Measurements from ENCODE around the gene AJM1.
"Not testable (repeated sequence)": the region's sequence is repeated elsewhere in the genome, so short reads cannot be mapped to it uniquely, and the experiment has no call there.

Gene AJM1

DNA sequence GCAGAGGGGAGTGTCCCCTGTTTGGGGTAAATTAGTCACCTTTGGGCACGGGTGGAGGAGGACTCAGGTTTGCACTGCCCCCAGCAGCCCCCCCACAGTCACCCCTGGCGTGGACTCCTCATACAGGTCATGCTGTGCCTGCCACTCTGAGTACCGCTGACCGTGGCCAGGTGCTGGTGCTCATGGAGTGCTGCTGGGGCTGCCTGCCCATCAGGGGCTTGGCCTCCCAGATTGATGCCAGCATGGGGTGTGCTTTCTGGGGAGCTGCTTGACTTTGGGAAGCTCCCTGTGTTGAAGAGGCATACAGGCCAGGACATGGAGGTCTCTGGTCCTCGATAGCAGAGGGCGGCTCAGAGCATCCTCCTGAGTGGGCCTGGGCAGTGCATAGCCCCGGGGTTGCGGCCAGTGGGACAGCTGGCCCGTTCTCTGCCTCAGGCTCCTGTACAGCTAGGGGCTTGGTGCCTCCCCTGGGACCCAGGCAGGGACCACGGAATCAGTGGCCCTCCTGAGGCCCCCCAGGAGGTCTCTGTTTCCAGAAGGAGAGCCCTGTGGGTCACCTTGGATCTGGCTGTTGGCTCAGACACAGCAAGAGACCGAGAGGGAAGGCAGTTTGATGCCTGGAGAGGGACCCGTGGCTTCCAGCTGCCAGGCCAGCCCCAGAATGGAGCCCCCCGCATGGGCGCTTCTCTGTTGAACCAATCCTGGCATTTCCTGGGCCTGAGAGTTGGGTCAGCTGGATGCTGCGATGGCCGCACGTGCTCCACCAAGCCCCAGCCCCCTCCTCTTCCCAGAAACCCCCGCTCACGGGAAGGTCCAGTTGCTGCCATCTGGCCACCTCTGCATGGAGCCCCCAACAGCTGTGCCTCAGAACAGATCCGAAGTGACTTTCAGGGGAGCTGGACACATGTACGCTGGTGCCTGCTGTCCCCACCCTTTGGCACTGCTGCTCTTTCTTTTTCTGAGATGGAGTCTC, 6.1 kb upstream of the AJM1 start:
- DNase-seq (ENCODE audit: insufficient read length, low spot score): no peak
- TF ChIP-seq, protein P1, sequence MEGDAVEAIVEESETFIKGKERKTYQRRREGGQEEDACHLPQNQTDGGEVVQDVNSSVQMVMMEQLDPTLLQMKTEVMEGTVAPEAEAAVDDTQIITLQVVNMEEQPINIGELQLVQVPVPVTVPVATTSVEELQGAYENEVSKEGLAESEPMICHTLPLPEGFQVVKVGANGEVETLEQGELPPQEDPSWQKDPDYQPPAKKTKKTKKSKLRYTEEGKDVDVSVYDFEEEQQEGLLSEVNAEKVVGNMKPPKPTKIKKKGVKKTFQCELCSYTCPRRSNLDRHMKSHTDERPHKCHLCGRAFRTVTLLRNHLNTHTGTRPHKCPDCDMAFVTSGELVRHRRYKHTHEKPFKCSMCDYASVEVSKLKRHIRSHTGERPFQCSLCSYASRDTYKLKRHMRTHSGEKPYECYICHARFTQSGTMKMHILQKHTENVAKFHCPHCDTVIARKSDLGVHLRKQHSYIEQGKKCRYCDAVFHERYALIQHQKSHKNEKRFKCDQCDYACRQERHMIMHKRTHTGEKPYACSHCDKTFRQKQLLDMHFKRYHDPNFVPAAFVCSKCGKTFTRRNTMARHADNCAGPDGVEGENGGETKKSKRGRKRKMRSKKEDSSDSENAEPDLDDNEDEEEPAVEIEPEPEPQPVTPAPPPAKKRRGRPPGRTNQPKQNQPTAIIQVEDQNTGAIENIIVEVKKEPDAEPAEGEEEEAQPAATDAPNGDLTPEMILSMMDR (IDR thresholded peaks at IDR 0.05; ENCODE audit: insufficient read depth, missing control alignments): no peak
- no peak for FAIRE-seq

DNA sequence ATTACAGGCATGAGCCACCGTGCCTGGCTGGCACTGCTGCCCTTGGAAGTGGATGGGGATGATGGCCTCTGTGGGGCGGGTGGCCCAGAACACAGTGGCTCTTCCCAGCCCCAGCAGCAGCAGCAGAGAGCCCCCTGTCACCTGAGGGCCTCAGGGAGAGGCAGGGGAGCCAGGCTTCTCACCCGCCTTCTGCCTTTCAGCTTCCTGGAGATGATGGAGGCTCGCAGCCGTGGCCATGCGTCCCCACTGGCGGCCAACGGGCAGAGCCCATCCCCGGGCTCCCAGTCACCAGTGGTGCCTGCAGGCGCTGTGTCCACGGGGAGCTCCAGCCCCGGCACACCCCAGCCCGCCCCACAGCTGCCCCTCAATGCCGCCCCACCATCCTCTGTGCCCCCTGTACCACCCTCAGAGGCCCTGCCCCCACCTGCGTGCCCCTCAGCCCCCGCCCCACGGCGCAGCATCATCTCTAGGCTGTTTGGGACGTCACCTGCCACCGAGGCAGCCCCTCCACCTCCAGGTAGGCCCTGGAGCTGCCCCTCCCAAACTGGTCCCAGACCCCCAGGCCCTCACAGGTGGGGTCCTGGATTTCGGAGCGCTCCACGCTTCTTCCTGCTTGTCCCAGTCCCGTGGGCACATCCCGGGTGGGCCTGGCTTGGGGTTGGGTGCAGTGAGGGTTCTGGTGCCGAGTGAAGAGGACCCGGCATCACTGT, 5.0 kb upstream of the AJM1 start:
- DNase-seq (ENCODE audit: insufficient read length, low spot score): no peak
- FAIRE-seq: no peak
- TF ChIP-seq, protein P1 (IDR thresholded peaks at IDR 0.05; ENCODE audit: insufficient read depth, missing control alignments): no peak

DNA sequence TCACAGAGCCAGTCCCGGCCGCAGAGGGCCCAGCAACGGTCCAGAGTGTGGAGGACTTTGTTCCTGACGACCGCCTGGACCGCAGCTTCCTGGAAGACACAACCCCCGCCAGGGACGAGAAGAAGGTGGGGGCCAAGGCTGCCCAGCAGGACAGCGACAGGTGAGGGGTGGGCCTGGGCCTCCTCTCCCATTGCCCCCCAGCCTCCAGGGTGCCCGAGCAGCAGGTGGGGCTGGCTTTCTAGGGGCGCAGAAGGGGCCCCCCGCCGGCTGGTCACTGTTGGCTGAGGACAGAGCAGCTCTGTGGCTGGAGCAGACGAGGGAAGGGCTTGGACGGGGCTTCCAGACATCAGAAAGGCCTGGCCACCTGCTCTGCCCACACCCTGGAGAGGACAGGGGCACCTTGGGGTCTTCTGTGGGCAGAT, 4.4 kb upstream of the AJM1 start:
- not testable (repeated sequence) for FAIRE-seq; DNase-seq (ENCODE audit: insufficient read length, low spot score)

DNA sequence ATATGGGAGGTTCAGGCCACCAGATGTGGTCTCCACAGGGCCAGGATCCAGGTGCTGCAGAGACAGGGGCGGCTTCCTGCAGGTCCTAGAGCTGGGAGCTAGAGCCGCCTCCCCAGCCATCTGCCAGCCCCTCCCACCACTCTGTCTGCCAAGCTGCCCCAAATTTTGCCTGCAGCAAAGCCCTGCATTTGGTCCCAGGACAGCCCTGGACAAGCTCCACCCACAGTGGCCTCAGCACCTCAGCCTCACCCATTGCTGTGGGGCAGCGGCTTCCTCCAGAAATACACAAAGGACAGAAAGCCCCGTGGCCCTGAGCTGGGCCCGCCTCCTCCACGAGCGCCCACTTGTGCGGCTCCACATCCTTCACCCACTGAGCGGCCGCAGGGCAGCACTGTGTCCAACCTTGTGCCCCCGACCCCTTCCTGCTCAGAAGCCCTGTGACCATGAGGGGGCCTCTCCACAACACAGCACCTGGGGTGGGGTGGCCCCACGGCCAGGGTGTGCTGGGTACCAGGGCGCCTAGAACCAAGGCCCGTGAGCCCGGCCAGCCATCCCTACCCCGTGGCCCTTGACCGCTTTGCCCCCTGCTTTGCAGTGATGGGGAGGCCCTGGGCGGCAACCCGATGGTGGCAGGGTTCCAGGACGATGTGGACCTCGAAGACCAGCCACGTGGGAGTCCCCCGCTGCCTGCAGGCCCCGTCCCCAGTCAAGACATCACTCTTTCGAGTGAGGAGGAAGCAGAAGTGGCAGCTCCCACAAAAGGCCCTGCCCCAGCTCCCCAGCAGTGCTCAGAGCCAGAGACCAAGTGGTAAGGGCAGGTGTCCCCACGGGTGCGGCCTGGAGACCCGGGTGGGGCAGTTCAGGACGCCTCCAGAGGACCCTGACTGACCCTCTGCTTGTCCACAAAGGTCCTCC, 3.7 kb upstream of the AJM1 start:
- DNase-seq (ENCODE audit: insufficient read length, low spot score): no peak
- TF ChIP-seq, protein P1 (IDR thresholded peaks at IDR 0.05; ENCODE audit: insufficient read depth, missing control alignments): no peak
- no peak for FAIRE-seq

DNA sequence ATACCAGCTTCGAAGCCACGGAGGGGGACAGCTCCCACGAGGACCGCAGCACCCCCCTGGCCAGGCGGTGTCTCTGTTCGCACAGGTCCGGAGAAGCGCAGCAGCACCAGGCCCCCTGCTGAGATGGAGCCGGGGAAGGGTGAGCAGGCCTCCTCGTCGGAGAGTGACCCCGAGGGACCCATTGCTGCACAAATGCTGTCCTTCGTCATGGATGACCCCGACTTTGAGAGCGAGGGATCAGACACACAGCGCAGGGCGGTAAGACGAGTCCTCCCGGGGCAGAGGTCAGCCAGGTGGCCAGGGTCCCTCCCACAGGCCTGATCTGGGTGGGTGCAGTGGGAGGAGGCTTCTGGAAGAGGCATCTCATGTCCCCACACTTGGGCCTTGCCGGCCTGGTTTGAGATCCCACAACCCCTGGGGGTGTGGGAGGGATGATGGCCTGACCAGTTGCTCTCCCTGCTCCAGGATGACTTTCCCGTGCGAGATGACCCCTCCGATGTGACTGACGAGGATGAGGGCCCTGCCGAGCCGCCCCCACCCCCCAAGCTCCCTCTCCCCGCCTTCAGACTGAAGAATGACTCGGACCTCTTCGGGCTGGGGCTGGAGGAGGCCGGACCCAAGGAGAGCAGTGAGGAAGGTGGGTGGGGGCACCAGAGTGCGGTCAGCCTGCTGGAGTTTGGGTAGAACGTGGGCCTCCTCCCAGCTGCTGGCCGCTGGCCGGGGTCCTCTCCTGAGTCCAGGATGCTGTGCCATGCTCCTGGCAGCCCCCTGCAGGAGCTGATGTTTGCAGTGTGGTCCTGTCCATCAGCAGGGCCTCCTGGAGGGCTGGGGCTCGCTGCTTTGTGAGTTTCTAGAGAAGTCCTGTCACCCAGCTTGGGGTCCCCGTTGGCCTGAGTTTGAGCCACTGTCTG, 2.8 kb upstream of the AJM1 start:
- FAIRE-seq (no peak), DNase-seq (ENCODE audit: insufficient read length, low spot score) (no peak)
- TF ChIP-seq, protein P1 (IDR thresholded peaks at IDR 0.05; ENCODE audit: insufficient read depth, missing control alignments): no peak

DNA sequence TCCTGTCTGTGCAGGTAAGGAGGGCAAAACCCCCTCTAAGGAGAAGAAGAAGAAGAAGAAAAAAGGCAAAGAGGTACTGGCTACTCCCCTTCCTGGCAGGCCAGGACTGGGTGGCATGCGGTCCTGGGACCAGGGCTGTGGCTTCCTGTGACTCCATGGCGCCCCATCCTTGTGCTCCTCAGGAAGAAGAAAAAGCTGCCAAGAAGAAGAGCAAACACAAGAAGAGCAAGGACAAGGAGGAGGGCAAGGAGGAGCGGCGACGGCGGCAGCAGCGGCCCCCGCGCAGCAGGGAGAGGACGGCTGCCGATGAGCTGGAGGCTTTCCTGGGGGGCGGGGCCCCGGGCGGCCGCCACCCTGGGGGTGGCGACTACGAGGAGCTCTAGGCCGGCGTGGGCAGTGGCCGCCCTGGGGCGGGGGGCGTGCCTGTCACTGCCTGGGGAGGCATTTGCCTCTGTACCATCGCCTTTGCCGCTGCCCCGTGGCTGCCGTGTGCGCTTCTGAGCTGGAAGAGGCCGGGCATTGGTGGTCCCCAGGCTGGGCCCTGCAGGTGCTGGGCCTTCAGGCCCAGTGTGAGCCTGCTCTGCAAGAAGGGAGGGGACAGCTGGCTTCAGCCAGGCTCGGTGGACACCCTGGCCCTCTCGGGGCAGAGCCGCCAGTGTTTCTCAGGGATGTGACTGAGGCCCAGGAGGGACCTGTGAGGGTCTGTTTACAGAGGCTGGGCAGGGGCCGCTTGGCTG, 2.0 kb upstream of the AJM1 start:
- DNase-seq (ENCODE audit: insufficient read length, low spot score) (no peak), FAIRE-seq (no peak)
- TF ChIP-seq, protein P1 (IDR thresholded peaks at IDR 0.05; ENCODE audit: insufficient read depth, missing control alignments): no peak

All from D721Med (cell line).